GM11168 (cell line): Measurements from ENCODE around the gene FICD.
"Not testable (repeated sequence)": the region's sequence is repeated elsewhere in the genome, so short reads cannot be mapped to it uniquely, and the experiment has no call there.

Experiments used
- in situ Hi-C: fragments of 300-500 bp; cut with MboI; formaldehyde crosslinking; loops from one replicate; pipeline ENCODE4 v1.12.0; 2022; ENCODE audit warnings: low sequenced_read_pairs; ENCODE audit not compliant: unreplicated experiment

FICD gene

GRCh38 chr12:108514973-108515814 is at the start of gene FICD:
FICD (plus strand) TSS chr12:108515277; CDS start chr12:108516973, 1,696 bp downstream.
- in situ Hi-C loops: no loop called here

- in situ Hi-C loops: no loop called here
These were observed 49.7 kb upstream of the FICD start for GRCh38 chr12:108465417-108465816.

GRCh38 chr12:108468196-108468968 is 46.7 kb upstream of the FICD start:
- in situ Hi-C loops: no loop called here

- in situ Hi-C loops: no loop called here
These were observed 41.5 kb upstream of the FICD start for GRCh38 chr12:108473400-108474055.

GRCh38 chr12:108475396-108475795 is 39.7 kb upstream of the FICD start:
- in situ Hi-C loops: no loop called here

GRCh38 chr12:108477055-108477880 is 37.8 kb upstream of the FICD start:
- in situ Hi-C loops: no loop called here

- in situ Hi-C loops: no loop called here
These were observed 37.2 kb upstream of the FICD start for GRCh38 chr12:108477881-108478259.

- in situ Hi-C loops: no loop called here
These were observed 36.4 kb upstream of the FICD start for GRCh38 chr12:108478611-108479206.

- in situ Hi-C loops: no loop called here
These were observed 35.6 kb upstream of the FICD start for GRCh38 chr12:108479364-108480070.

- in situ Hi-C loops: no loop called here
These were observed 32.3 kb upstream of the FICD start for GRCh38 chr12:108482717-108483212.

GRCh38 chr12:108483213-108484059 is 31.6 kb upstream of the FICD start:
- in situ Hi-C loops: no loop called here

- in situ Hi-C loops: no loop called here
These were observed 30.6 kb upstream of the FICD start for GRCh38 chr12:108484431-108484830.

GRCh38 chr12:108484845-108485244 is 30.2 kb upstream of the FICD start:
- in situ Hi-C loops: no loop called here

GRCh38 chr12:108485371-108485770 is 29.7 kb upstream of the FICD start:
- in situ Hi-C loops: not testable (repeated sequence)

GRCh38 chr12:108487029-108487428 is 28.0 kb upstream of the FICD start:
- in situ Hi-C loops: not testable (repeated sequence)

GRCh38 chr12:108491256-108491655 is 23.8 kb upstream of the FICD start:
- in situ Hi-C loops: no loop called here

- in situ Hi-C loops: no loop called here
These were observed 20.0 kb upstream of the FICD start for GRCh38 chr12:108495054-108495453.
